WI38 (cell line): ENCODE data around the gene PPP1R2.

Experiments
- H3K4me3 ChIP-seq: 2 replicates; pipeline ENCODE4 v1.5.1; 2011; ENCODE audit warnings: low read depth, mild to moderate bottlenecking, control low read depth, low read length
- TF ChIP-seq, protein P1 (sequence below): IDR thresholded peaks from 2 replicates; pipeline ENCODE4 v1.5.1; 2012; ENCODE audit warnings: low read depth, mild to moderate bottlenecking, control low read depth, low read length

PPP1R2 gene

GRCh38 chr3:195565716-195566115 lies 22.6 kb upstream of the PPP1R2 start:
- no peak overlapping the region for H3K4me3 ChIP-seq
- TF ChIP-seq, protein P1, sequence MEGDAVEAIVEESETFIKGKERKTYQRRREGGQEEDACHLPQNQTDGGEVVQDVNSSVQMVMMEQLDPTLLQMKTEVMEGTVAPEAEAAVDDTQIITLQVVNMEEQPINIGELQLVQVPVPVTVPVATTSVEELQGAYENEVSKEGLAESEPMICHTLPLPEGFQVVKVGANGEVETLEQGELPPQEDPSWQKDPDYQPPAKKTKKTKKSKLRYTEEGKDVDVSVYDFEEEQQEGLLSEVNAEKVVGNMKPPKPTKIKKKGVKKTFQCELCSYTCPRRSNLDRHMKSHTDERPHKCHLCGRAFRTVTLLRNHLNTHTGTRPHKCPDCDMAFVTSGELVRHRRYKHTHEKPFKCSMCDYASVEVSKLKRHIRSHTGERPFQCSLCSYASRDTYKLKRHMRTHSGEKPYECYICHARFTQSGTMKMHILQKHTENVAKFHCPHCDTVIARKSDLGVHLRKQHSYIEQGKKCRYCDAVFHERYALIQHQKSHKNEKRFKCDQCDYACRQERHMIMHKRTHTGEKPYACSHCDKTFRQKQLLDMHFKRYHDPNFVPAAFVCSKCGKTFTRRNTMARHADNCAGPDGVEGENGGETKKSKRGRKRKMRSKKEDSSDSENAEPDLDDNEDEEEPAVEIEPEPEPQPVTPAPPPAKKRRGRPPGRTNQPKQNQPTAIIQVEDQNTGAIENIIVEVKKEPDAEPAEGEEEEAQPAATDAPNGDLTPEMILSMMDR: no peak

- TF ChIP-seq, protein P1: no peak
- no peak overlapping the region for H3K4me3 ChIP-seq
Observed at GRCh38 chr3:195563317-195563716, 20.2 kb upstream of the PPP1R2 start.

DNA sequence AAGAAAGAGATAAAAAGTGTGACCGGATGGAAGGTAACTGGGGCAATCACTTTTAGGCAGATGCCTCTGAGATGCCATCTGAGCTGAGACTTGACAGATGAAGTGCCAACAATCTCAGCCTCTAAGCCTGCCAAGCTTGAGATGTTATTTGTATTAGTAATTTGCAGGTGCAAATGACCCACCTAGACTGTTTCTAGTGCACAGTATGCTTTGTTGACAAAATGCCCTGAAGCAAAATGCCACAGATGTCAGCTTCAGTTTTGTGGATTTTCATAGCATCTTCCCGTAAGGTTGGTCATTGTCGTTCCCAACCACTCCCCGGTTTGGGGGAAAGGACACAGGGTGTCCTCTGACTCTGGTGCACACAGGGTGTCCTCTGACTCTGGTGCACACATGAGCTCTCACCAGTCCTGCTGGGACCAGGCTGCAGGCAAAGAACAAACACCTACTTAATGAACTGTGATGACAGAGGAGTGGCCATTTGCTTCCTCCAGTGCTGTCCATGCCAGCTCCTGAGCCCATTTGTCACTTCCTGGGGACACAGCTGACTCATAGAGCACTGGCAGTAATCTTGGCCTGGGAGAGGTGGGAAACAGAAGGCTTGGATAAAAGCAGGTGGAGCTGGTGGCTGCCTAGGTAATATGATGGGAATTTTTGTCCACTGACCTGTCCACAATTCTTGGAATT lies 16.7 kb upstream of the PPP1R2 start:
- TF ChIP-seq, protein P1: no peak

GRCh38 chr3:195558602-195559001 lies 15.5 kb upstream of the PPP1R2 start:
- TF ChIP-seq, protein P1: no peak
- H3K4me3 ChIP-seq: no peak overlapping the region

More for the DNA sequence above, 16.7 kb upstream of the PPP1R2 start:
- H3K4me3 ChIP-seq: no peak overlapping the region

DNA sequence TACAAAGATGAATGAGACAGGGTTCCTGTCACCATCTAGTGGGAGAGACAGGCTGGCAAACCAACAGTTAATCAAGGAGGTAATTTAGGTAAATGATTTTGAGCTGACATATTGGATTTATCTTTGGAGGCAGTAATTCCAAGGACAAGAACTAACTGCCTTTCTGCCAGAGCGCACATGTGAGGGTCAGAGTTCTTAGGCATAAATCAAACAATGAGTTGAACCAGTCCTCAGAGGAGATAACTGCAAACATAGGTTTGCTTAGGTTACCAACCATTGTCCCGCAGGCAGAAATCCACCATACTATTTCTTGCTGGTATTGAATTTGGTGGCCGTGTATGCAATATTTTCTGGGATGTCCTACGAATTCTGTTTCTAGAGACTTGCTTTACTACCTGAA lies 14.2 kb upstream of the PPP1R2 start:
- TF ChIP-seq, protein P1: no peak
- no peak overlapping the region for H3K4me3 ChIP-seq

DNA sequence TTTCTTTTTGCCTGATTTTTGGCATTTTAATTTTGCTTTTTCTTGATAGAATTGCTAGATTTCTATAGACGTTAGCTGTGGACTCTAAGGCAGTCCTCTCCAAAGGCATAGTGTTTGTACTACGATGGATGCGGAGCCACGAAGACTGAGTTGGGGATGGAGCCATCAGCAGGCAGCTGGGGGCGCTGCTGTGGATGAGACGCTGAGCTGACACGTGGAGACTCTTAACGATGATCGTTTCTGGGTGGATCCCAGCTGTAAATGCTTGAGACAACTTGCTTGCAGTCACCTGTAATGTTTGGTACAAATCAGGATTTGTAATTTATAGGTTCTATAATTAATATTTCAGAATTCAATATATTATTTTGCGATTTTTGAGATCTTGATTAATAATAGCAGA lies 13.3 kb upstream of the PPP1R2 start:
- TF ChIP-seq, protein P1: 0 out of 2 replicates have a peak, but pooled peaks have one; percentile 13
- no peak overlapping the region for H3K4me3 ChIP-seq

GRCh38 chr3:195555110-195555509 lies 12.0 kb upstream of the PPP1R2 start:
- H3K4me3 ChIP-seq: no peak overlapping the region
- TF ChIP-seq, protein P1: no peak
